SK-N-SH (cell line): ENCODE measurements around the gene HMGXB4. TPM values are rescaled to one million over a fixed set of nuclear protein-coding genes. Genes with fewer than 3 reads are reported as not detected.
"Not testable (repeated sequence)": the region's sequence is repeated elsewhere in the genome, so short reads cannot be mapped to it uniquely, and the experiment has no call there.

Experiments used
- CTCF ChIA-PET: fragments of 300-600, 350-600 bp; formaldehyde crosslinking; extraction: SDS; loops from one replicate; lab custom pipeline; 2021; lab: Yijun Ruan, JAX
- POLR2A ChIA-PET: fragments of 350-600 bp; sonication (Branson Sonifier 250); formaldehyde crosslinking; extraction: SDS; loops from one replicate; lab custom pipeline; 2020; ENCODE audit warnings: antibody characterized with exemption, inconsistent platforms; lab: Yijun Ruan, JAX
- DNase-seq: peaks from one replicate; pipeline ENCODE4 v3.0.0; 2012
- H2AFZ ChIP-seq: fragments of 200-600 bp; sonication (generic); 2 replicates; pipeline ENCODE4 v1.8.1; 2016; ENCODE audit warnings: antibody characterized with exemption, mild to moderate bottlenecking, low read depth
- H3F3A ChIP-seq: fragments of 200-600 bp; sonication (generic); replicated peaks from 2 replicates; pipeline ENCODE3; 2016; ENCODE audit warnings: antibody characterized with exemption, mild to moderate bottlenecking; ENCODE audit not compliant: insufficient read depth
- H3K27ac ChIP-seq, 2 experiments: fragments of 200-500 bp in 1 of 2; fragments of 200-600 bp in 1 of 2; sonication (Bioruptor generic) in 1 of 2; sonication (generic), shearing (Covaris generic) in 1 of 2; 2 replicates each; pipeline versions ENCODE4 v1.5.1 to v1.6.1; 2014 to 2016; ENCODE audit warnings: low read depth in 2 of 2, inconsistent platforms in 1 of 2, low read length in 1 of 2, mild to moderate bottlenecking in 1 of 2, mixed read lengths in 1 of 2
- H3K27me3 ChIP-seq: fragments of 200-600 bp; sonication (generic), shearing (Covaris generic); 2 replicates; pipeline ENCODE4 v1.6.1; 2016; ENCODE audit warnings: mixed run types; ENCODE audit not compliant: insufficient read depth
- H3K36me3 ChIP-seq, 2 experiments: fragments of 200-500 bp in 1 of 2; fragments of 200-600 bp in 1 of 2; sonication (Bioruptor generic) in 1 of 2; sonication (generic) in 1 of 2; replicated peaks in 1 of 2; 2 replicates each; pipeline versions ENCODE3 to v1.5.1; 2014 to 2016; ENCODE audit warnings: low read length in 1 of 2, mild to moderate bottlenecking in 1 of 2; ENCODE audit not compliant: insufficient read depth in 2 of 2, control insufficient read depth in 1 of 2
- H3K4me1 ChIP-seq, 2 experiments: fragments of 200-500 bp in 1 of 2; fragments of 200-600 bp in 1 of 2; sonication (Bioruptor generic) in 1 of 2; sonication (generic), shearing (Covaris generic) in 1 of 2; 2 replicates each; pipeline versions ENCODE4 v1.5.1 to v1.6.1; 2014 to 2016; ENCODE audit warnings: low read depth in 1 of 2, low read length in 1 of 2, mixed run types in 1 of 2; ENCODE audit not compliant: insufficient read depth in 2 of 2, control insufficient read depth in 1 of 2
- H3K4me2 ChIP-seq: fragments of 200-600 bp; sonication (generic), shearing (Covaris generic); 2 replicates; pipeline ENCODE4 v1.6.1; 2017; ENCODE audit warnings: mixed run types
- H3K4me3 ChIP-seq, 2 experiments: fragments of 200-500 bp in 1 of 2; fragments of 200-600 bp in 1 of 2; sonication (Bioruptor generic) in 1 of 2; sonication (generic), shearing (Covaris generic) in 1 of 2; 2 replicates each; pipeline versions ENCODE4 v1.5.1 to v1.8.1; 2014 to 2016; ENCODE audit warnings: low read depth in 2 of 2, inconsistent platforms in 1 of 2, low read length in 1 of 2, mild to moderate bottlenecking in 1 of 2, mixed read lengths in 1 of 2, moderate library complexity in 1 of 2
- H3K79me2 ChIP-seq: fragments of 200-600 bp; sonication (generic); 2 replicates; pipeline ENCODE4 v1.8.1; 2017; ENCODE audit warnings: mild to moderate bottlenecking; ENCODE audit not compliant: insufficient read depth
- H3K9ac ChIP-seq: fragments of 200-600 bp; sonication (generic); 2 replicates; pipeline ENCODE4 v1.6.1; 2017; ENCODE audit warnings: mixed run types
- H3K9me2 ChIP-seq: fragments of 200-600 bp; sonication (generic); 2 replicates; pipeline ENCODE4 v1.6.1; 2017; ENCODE audit warnings: mixed run types
- H3K9me3 ChIP-seq: fragments of 200-600 bp; sonication (generic); 2 replicates; pipeline ENCODE4 v1.6.1; 2017; ENCODE audit warnings: mixed run types, mild to moderate bottlenecking, moderate library complexity
- H4K20me1 ChIP-seq: fragments of 200-600 bp; sonication (generic); 2 replicates; pipeline ENCODE4 v1.6.1; 2017; ENCODE audit warnings: mild to moderate bottlenecking, mixed run types; ENCODE audit not compliant: insufficient read depth
- CHD2 ChIP-seq: fragments of 150-350 bp; IDR thresholded peaks from 2 replicates; pipeline ENCODE4 v1.6.1; 2018; ENCODE audit warnings: low read length; ENCODE audit not compliant: partially characterized antibody
- CTCF ChIP-seq: fragments of 200-600 bp; sonication (generic); IDR thresholded peaks from 2 replicates; pipeline ENCODE4 v1.6.1; 2017; ENCODE audit warnings: antibody characterized with exemption, mild to moderate bottlenecking, moderate library complexity
- EZH2phosphoT487 ChIP-seq: fragments of 200-600 bp; sonication (generic); IDR thresholded peaks from 2 replicates; pipeline ENCODE4 v1.6.1; 2017; ENCODE audit warnings: low read depth, mixed run types, mild to moderate bottlenecking, antibody characterized with exemption, moderate library complexity, borderline replicate concordance
- FOXJ3 ChIP-seq: sonication (generic); formaldehyde crosslinking; IDR thresholded peaks from 2 replicates; pipeline ENCODE4 v1.5.1; 2020; ENCODE audit warnings: mild to moderate bottlenecking, missing genetic modification reagents
- FOXM1 ChIP-seq: IDR thresholded peaks from 2 replicates; pipeline ENCODE4 v1.4.0; 2012; ENCODE audit warnings: low read depth, mild to moderate bottlenecking
- GABPA ChIP-seq: IDR thresholded peaks from 2 replicates; pipeline ENCODE4 v1.4.0; 2012; ENCODE audit warnings: low read depth, mild to moderate bottlenecking
- GATA2 ChIP-seq: sonication (generic); formaldehyde crosslinking; IDR thresholded peaks from 2 replicates; pipeline ENCODE4 v1.5.0; 2020; ENCODE audit warnings: mild to moderate bottlenecking, missing genetic modification reagents
- MAX ChIP-seq: IDR thresholded peaks from 2 replicates; pipeline ENCODE4 v1.4.0; 2012; ENCODE audit warnings: low read depth
- PBX3 ChIP-seq: IDR thresholded peaks from 2 replicates; pipeline ENCODE4; 2012
- POLR2AphosphoS5 ChIP-seq: IDR thresholded peaks from 2 replicates; pipeline ENCODE4 v1.6.1; 2012; ENCODE audit warnings: low read depth, low read length
- RAD21 ChIP-seq: IDR thresholded peaks from 2 replicates; pipeline ENCODE4 v1.6.1; 2012; ENCODE audit warnings: mild to moderate bottlenecking, low read length
- RCOR1 ChIP-seq: fragments of 150-350 bp; IDR thresholded peaks from 2 replicates; pipeline ENCODE4 v1.6.1; 2017; ENCODE audit warnings: antibody characterized with exemption, low read length
- RXRA ChIP-seq: IDR thresholded peaks from 2 replicates; pipeline ENCODE4 v1.4.0; 2012; ENCODE audit warnings: low read depth, mild to moderate bottlenecking, borderline replicate concordance
- SIN3A ChIP-seq: IDR thresholded peaks from 2 replicates; pipeline ENCODE4 v1.6.1; 2012; ENCODE audit warnings: low read depth, mild to moderate bottlenecking, low read length, moderate library complexity, borderline replicate concordance
- ZBTB33 ChIP-seq: IDR thresholded peaks from 2 replicates; pipeline ENCODE4 v1.4.0; 2012; ENCODE audit warnings: low read depth, borderline replicate concordance
- WGBS: methylation state at CpG from one replicate; pipeline ENCODE4 v1.1.6; 2017; ENCODE audit warnings: low lambda C conversion rate; 5-methylcytosine and 5-hydroxymethylcytosine counted together
- polyA plus RNA-seq, 3 experiments: library from polyadenylated mRNA; depleted of rRNA; stranded (reverse); fragments of >200 nt; gene quantifications; 2 replicates each; pipeline ENCODE4 v1.2.3, GENCODE V29; 2012

Gene HMGXB4
- polyA plus RNA-seq, 1 of the 3 experiments (the other 2 are of a cell fraction): 16.5 TPM

GRCh38 chr22:35244507-35244906, 12.8 kb upstream of the HMGXB4 start:
- H3K4me1 ChIP-seq, H3K9me2 ChIP-seq, DNase-seq, H3K4me3 ChIP-seq, H3K9me3 ChIP-seq, H3K27ac ChIP-seq, H3K79me2 ChIP-seq, H3K36me3 ChIP-seq, POLR2A ChIA-PET, H4K20me1 ChIP-seq, H2AFZ ChIP-seq, H3K9ac ChIP-seq, H3F3A ChIP-seq, H3K4me2 ChIP-seq: not testable (repeated sequence)
- CTCF ChIA-PET: interaction anchor here (1.8 kb wide), 1 partner anchor 13 kb away, joined by 12 read pairs; no protein-coding TSS in a partner anchor
- peaks cover 18% of the 10 kb centered on the region; the same call in 1 of the 2 replicates for H3K27me3 ChIP-seq
- WGBS: 58% methylated on average over 4 of the region's 4 CpGs

GRCh38 chr22:35250156-35250555, 7.1 kb upstream of the HMGXB4 start:
- 63% methylated on average over 4 of the region's 4 CpGs for WGBS
- no peaks in the 10 kb centered on the region; the same call in 1 of the 2 replicates for H3K27me3 ChIP-seq
- TF ChIP-seq POLR2AphosphoS5: no peak
- no peak overlapping the region for H3K27ac ChIP-seq
- H3K36me3 ChIP-seq: no peaks in the 10 kb centered on the region
- no peak for DNase-seq
- H2AFZ ChIP-seq: no peak overlapping the region
- H3K4me2 ChIP-seq: no peak overlapping the region
- H3F3A ChIP-seq: no peaks in the 10 kb centered on the region
- no peak overlapping the region for H3K4me3 ChIP-seq
- H3K9me3 ChIP-seq: no peaks in the 10 kb centered on the region
- H3K9ac ChIP-seq: no peak overlapping the region
- no peaks in the 10 kb centered on the region for H3K4me1 ChIP-seq
- POLR2A ChIA-PET: no interaction called here
- no peaks in the 10 kb centered on the region for H3K79me2 ChIP-seq
- no peaks in the 10 kb centered on the region for H3K9me2 ChIP-seq
- CTCF ChIA-PET: no interaction called here
- H4K20me1 ChIP-seq: no peaks in the 10 kb centered on the region

GRCh38 chr22:35253946-35254345, 3.3 kb upstream of the HMGXB4 start:
- Histone ChIP-seq H3K9me2 (no peaks in the 10 kb centered on the region), H3K4me3 (no peak overlapping the region), H3F3A (no peaks in the 10 kb centered on the region), H2AFZ (no peak overlapping the region), H3K27ac (no peak overlapping the region), H3K36me3 (peaks cover 0 to 2% of the 10 kb centered on the region in 2 experiments), H3K27me3 (no peaks in the 10 kb centered on the region; the same call in 1 of the 2 replicates), H3K9me3 (no peaks in the 10 kb centered on the region), H3K79me2 (peaks cover 21% of the 10 kb centered on the region), H3K4me2 (no peak overlapping the region), H3K4me1 (peaks cover 0 to 5% of the 10 kb centered on the region in 2 experiments; a peak in 2 of 4 replicates), H3K9ac (no peak overlapping the region), H4K20me1 (no peaks in the 10 kb centered on the region)
- ChIA-PET POLR2A (no interaction called here), CTCF (no interaction called here)
- DNase-seq: no peak
- 37% methylated on average over 2 of the region's 2 CpGs for WGBS
- TF ChIP-seq GABPA (no peak), FOXJ3 (no peak), RAD21 (no peak), FOXM1 (no peak), EZH2phosphoT487 (no peak), RCOR1 (no peak), GATA2 (no peak), MAX (no peak), ZBTB33 (no peak), RXRA (no peak), CHD2 (no peak), PBX3 (no peak), SIN3A (no peak), CTCF (no peak)
